Endodermal cell (in vitro differentiated cells): Measurements from ENCODE around the gene NBAS. TPM values are rescaled to one million over a fixed set of nuclear protein-coding genes. Genes with fewer than 3 reads are reported as not detected.

ENCODE experiments used
- DNase-seq: peaks from one replicate; pipeline ENCODE4 v3.0.0-alpha.2; 2017
- H3K27ac ChIP-seq: 2 replicates; pipeline ENCODE4 v1.5.1; 2013; ENCODE audit warnings: mild to moderate bottlenecking, low read depth, low read length, moderate library complexity
- H3K27me3 ChIP-seq: 2 replicates; pipeline ENCODE4 v1.6.1; 2013; ENCODE audit warnings: mild to moderate bottlenecking, low read length, moderate library complexity; ENCODE audit not compliant: insufficient read depth, control insufficient read depth, poor library complexity, severe bottlenecking
- H3K36me3 ChIP-seq: 2 replicates; pipeline ENCODE4 v1.7.0; 2013; ENCODE audit warnings: mild to moderate bottlenecking, low read length, moderate library complexity; ENCODE audit not compliant: control insufficient read depth, insufficient read depth
- H3K4me1 ChIP-seq: one replicate; pipeline ENCODE4 v1.7.0; 2013; ENCODE audit warnings: low read length; ENCODE audit not compliant: control insufficient read depth, insufficient read depth
- H3K4me3 ChIP-seq: 2 replicates; pipeline ENCODE4 v1.5.1; 2013; ENCODE audit warnings: mild to moderate bottlenecking, low read length, moderate library complexity
- H3K9ac ChIP-seq: 2 replicates; pipeline ENCODE4 v1.6.1; 2013; ENCODE audit warnings: mild to moderate bottlenecking, low read length, moderate library complexity; ENCODE audit not compliant: poor library complexity, severe bottlenecking; ENCODE audit errors: extremely low read depth
- H3K9me3 ChIP-seq: 2 replicates; pipeline ENCODE4 v1.6.1; 2013; ENCODE audit warnings: mild to moderate bottlenecking, low read length, moderate library complexity; ENCODE audit not compliant: control insufficient read depth
- H3K27ac Mint-ChIP-seq: 2 replicates; pipeline ENCODE4 v1.8.0; 2020; ENCODE audit warnings: mixed read lengths
- H3K27me3 Mint-ChIP-seq: 2 replicates; pipeline ENCODE4 v1.8.0; 2021; ENCODE audit warnings: mild to moderate bottlenecking, mixed read lengths; ENCODE audit not compliant: insufficient read depth
- H3K36me3 Mint-ChIP-seq: 2 replicates; pipeline ENCODE4 v1.8.0; 2020; ENCODE audit warnings: low read depth, mixed read lengths
- H3K4me1 Mint-ChIP-seq: 2 replicates; pipeline ENCODE4 v1.8.0; 2020; ENCODE audit warnings: mixed read lengths
- H3K4me3 Mint-ChIP-seq: 2 replicates; pipeline ENCODE4 v1.8.0; 2020; ENCODE audit warnings: mild to moderate bottlenecking, moderate library complexity, mixed read lengths
- H3K9me3 Mint-ChIP-seq: 2 replicates; pipeline ENCODE4 v1.8.0; 2020; ENCODE audit warnings: mild to moderate bottlenecking, mixed read lengths
- WGBS, 2 experiments: methylation state at CpG; one replicate each; pipeline versions ENCODE4 v1.1.5 to v1.1.7; 2013; ENCODE audit warnings: missing lambda C conversion rate in 2 of 2, mixed read lengths in 1 of 2; ENCODE audit not compliant: insufficient coverage in 1 of 2, insufficient read length in 1 of 2; 5-methylcytosine and 5-hydroxymethylcytosine counted together
- total RNA-seq, 2 donors: library from RNA; stranded (reverse); fragmentation: NEBNext Ultra II Directional in 1 of 2; extraction: Animal tissue kit (Norgen Biotek cat#: 25700) in 1 of 2; gene quantifications; 2 replicates in 1 of 2; 3 replicates in 1 of 2; pipeline ENCODE4 v1.2.1, GENCODE V29; 2021
- TF ChIP-seq, protein P1 (sequence below): fragments of 200-600 bp; sonication (generic); conservative IDR thresholded peaks from 2 replicates; pipeline ENCODE4 v1.5.0; 2021; ENCODE audit warnings: antibody characterized with exemption, mild to moderate bottlenecking

NBAS gene
- total RNA-seq, 2 donors from 2014 or later = 47.4 to 54.7 TPM

DNA sequence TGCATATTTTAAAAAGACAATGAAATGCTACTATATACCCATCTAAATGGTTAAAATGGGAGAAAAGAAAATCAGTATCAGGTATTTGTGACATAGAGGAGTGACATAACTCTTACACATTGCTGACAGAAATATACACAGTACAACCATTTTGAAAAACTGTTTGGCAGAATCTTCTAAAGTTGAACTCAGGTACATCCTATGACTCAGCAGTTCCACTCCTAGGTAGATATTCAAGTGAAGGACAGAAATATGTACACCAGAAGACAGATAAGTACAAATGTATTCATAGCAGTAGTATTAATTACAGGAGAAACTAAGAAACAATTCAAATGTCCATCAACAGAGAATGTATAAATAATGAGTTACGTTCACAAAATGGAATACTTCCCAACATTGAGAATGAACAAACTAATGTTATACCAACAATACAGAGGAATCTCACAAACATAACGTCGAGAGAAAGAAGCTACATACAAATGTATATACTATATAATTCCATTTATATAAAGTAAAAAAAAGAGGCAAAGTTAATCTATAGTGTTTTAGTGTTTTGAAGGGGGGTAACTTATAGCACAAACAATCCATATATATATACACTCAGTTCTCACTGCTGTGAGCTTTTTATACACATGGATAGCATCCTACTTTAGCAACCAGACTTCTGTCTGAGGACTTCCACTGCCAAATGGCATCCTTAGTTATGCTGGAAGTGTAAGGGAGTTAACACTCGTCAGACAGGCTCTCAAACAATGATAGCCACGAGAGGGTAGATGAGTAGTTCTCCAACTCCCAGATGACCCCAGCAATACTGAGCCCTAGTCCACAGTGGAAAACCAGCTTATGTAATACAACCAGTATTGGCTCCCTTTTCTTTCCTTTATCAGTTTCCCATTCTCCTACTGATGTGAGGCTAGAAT, 172.5 kb downstream of the NBAS start:
- DNase-seq = no peak
- TF ChIP-seq, protein P1, sequence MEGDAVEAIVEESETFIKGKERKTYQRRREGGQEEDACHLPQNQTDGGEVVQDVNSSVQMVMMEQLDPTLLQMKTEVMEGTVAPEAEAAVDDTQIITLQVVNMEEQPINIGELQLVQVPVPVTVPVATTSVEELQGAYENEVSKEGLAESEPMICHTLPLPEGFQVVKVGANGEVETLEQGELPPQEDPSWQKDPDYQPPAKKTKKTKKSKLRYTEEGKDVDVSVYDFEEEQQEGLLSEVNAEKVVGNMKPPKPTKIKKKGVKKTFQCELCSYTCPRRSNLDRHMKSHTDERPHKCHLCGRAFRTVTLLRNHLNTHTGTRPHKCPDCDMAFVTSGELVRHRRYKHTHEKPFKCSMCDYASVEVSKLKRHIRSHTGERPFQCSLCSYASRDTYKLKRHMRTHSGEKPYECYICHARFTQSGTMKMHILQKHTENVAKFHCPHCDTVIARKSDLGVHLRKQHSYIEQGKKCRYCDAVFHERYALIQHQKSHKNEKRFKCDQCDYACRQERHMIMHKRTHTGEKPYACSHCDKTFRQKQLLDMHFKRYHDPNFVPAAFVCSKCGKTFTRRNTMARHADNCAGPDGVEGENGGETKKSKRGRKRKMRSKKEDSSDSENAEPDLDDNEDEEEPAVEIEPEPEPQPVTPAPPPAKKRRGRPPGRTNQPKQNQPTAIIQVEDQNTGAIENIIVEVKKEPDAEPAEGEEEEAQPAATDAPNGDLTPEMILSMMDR = no peak
- peaks cover 6% of the 10 kb centered on the region for H3K4me1 Mint-ChIP-seq

DNA sequence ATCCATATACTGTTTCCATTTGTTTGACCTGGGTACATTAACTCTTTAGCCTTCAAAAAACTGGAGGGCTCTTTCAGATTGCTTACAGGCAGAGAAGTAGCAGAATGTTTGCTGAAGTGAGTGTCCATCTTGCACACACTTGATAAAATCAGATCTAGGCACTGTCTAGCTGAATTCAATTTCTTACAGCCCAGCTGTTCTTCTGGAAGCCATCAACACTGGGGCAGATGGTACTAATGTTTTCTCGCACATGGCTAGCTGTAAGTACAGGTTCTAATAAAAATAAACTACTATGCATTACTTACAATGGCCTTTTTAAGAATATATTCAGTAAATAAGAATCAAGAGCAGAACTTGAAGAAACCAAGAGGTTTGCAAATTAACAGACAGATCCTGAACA, 175.9 kb downstream of the NBAS start:
- H3K27me3 ChIP-seq = no peaks in the 10 kb centered on the region
- Mint-ChIP-seq H3K27ac (no peak overlapping the region), H3K4me3 (no peak overlapping the region), H3K27me3 (no peaks in the 10 kb centered on the region), H3K36me3 (peaks cover 8% of the 10 kb centered on the region), H3K9me3 (no peaks in the 10 kb centered on the region), H3K4me1 (peaks cover 6% of the 10 kb centered on the region)
- H3K36me3 ChIP-seq = peaks cover 7% of the 10 kb centered on the region
- H3K9me3 ChIP-seq = no peaks in the 10 kb centered on the region
- TF ChIP-seq, protein P1 = no peak
- H3K4me3 ChIP-seq = no peak overlapping the region
- no peaks in the 10 kb centered on the region for H3K4me1 ChIP-seq
- 79% methylated on average over 1 of the region's 1 CpG; no CpG with 5 or more reads in 1 of the 2 experiments for WGBS, 2 experiments
- DNase-seq = no peak
- no peak overlapping the region for H3K27ac ChIP-seq
- no peak overlapping the region for H3K9ac ChIP-seq

More for the DNA sequence above, 172.5 kb downstream of the NBAS start:
- Mint-ChIP-seq H3K27me3 (no peaks in the 10 kb centered on the region), H3K4me3 (no peak overlapping the region), H3K36me3 (peaks cover 3% of the 10 kb centered on the region), H3K9me3 (no peaks in the 10 kb centered on the region), H3K27ac (no peak overlapping the region)
- Histone ChIP-seq H3K27me3 (no peaks in the 10 kb centered on the region), H3K4me1 (no peaks in the 10 kb centered on the region), H3K27ac (no peak overlapping the region), H3K4me3 (no peak overlapping the region), H3K9ac (no peak overlapping the region), H3K9me3 (no peaks in the 10 kb centered on the region), H3K36me3 (no peaks in the 10 kb centered on the region)
- 90 to 100% methylated on average over 1 to 4 of the region's 5 CpGs for WGBS, 2 experiments

DNA sequence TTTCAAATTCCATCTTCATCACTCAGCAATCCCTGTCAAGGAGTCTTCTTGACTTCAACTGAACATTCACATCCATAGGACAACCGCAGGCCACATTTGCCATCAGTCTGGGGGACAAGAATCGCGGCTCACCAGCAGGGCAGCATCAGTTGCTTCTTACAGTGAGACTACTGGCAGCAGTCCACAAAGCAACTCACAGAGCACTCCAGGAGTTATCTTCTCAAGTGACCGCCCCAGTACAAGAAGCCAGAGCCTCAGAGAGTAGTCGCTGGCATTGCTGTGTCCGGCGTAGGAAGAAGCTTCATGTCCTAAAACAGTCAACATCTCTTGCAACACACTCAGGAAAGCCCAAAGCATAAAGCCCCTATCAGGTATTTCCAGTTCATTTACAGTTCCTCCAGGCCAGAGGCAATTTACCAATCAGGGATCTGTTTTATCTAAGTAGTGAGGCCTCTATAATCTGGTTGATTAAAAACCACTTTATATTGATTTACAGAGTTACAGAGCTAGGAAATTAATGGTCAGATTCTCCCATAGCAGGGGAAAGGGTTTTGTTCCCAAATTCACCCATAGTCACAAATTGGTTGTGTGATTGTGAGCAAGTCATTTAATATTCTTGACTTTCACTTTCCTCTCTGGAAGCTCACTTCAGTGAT, 177.3 kb downstream of the NBAS start:
- no peak overlapping the region for H3K4me3 Mint-ChIP-seq
- H3K9me3 Mint-ChIP-seq = no peaks in the 10 kb centered on the region
- no peak overlapping the region for H3K9ac ChIP-seq
- H3K4me3 ChIP-seq = no peak overlapping the region
- peaks cover 16% of the 10 kb centered on the region for H3K36me3 Mint-ChIP-seq
- no peaks in the 10 kb centered on the region for H3K4me1 ChIP-seq
- H3K27ac ChIP-seq = no peak overlapping the region
- no peaks in the 10 kb centered on the region for H3K27me3 ChIP-seq
- WGBS, 2 experiments = 88 to 93% methylated on average over 4 to 7 of the region's 7 CpGs
- TF ChIP-seq, protein P1 = no peak
- no peaks in the 10 kb centered on the region for H3K9me3 ChIP-seq
- no peak overlapping the region for H3K27ac Mint-ChIP-seq
- no peaks in the 10 kb centered on the region for H3K4me1 Mint-ChIP-seq
- no peaks in the 10 kb centered on the region for H3K27me3 Mint-ChIP-seq
- H3K36me3 ChIP-seq = peaks cover 11% of the 10 kb centered on the region
- DNase-seq = peak; percentile 51
